Measurements from ENCODE around the gene ITGAX.

GRCh38 chr16:31427441-31428278 lies 72.7 kb downstream of the ITGAX start:
- TF ChIP-seq CTCF (IDR thresholded peaks at IDR 0.05; ENCODE audit: low read length) (no peak), EZH2 (optimal IDR thresholded peaks at IDR 0.05; ENCODE audit: low read depth, low read length) (no peak)
